ENCODE measurements around the gene SNF8. TPM values are rescaled to one million over a fixed set of nuclear protein-coding genes. Genes with fewer than 3 reads are reported as not detected.
A peak's percentile ranks its signal among the peaks of the same experiment; 100 is the strongest.

The SNF8 gene
- total and polyA plus RNA-seq, 2 of the 4 experiments (the other 2 are of a cell fraction): 171 to 181 TPM

- BruUV-seq (replicated peaks): no TSS peak
- no peak overlapping the region for H4K5ac ChIP-seq (ENCODE audit: low read depth, low read length)
- no peaks in the 10 kb centered on the region for H3K9me3 ChIP-seq (ENCODE audit: control insufficient read depth, insufficient read depth, low read length)
- peak overlapping the region in 1 of 2 experiments; percentile 32; a peak in 2 of 4 replicates for H4K8ac ChIP-seq (ENCODE audit: low read depth in 2 of 2, low read length in 2 of 2)
- no peak overlapping the region for H3K4ac ChIP-seq (ENCODE audit: low read depth, low read length)
- no peak overlapping the region for H3K4me2 ChIP-seq (ENCODE audit: low read depth, low read length)
- no peak overlapping the region for H2BK15ac ChIP-seq (ENCODE audit: low read depth, low read length)
- peaks cover 48% of the 10 kb centered on the region for H4K20me1 ChIP-seq (ENCODE audit: insufficient read depth, low read length)
- no peak overlapping the region for H3K9ac ChIP-seq (ENCODE audit: low read depth, low read length)
- dilution Hi-C loops (cut with HindIII; ENCODE audit: low sequenced_read_pairs, unreplicated experiment) (no loop called here), in situ Hi-C loops (cut with MboI; ENCODE audit: low sequenced_read_pairs) (no loop called here), intact Hi-C loops (cut with micrococcal nuclease) (no loop called here)
- H4K91ac ChIP-seq (ENCODE audit: insufficient read depth, low read depth, low read length): no peak overlapping the region
- no peaks in the 10 kb centered on the region for H3K27me3 ChIP-seq (ENCODE audit: control insufficient read depth, insufficient read depth, low read length)
- WGBS, 2 experiments (ENCODE audit: extremely low coverage in 2 of 2, insufficient read length in 1 of 2): 95% methylated on average over 3 of the region's 6 CpGs; no CpG with 5 or more reads in 1 of the 2 experiments
- H2BK5ac ChIP-seq (ENCODE audit: low read depth, low read length, poor library complexity, severe bottlenecking): no peak overlapping the region
- ATAC-seq (ENCODE audit: low read depth): peak; percentile 18; the same call in 1 of the 2 replicates
- ChIA-PET POLR2A (ENCODE audit: unreplicated experiment) (no interaction called here), CTCF (interaction anchor here (0.7 kb wide), 1 partner anchor 74 kb away, joined by 3 read pairs; no protein-coding TSS in a partner anchor)
- H2AK5ac ChIP-seq (ENCODE audit: low read depth, low read length): no peak overlapping the region
- H3K23ac ChIP-seq (ENCODE audit: low read depth, low read length): no peak overlapping the region
- H3K4me3 ChIP-seq (ENCODE audit: insufficient read depth, low read depth, low read length): no peak overlapping the region
- no peaks in the 10 kb centered on the region; the same call in 1 of the 2 replicates for H3K4me1 ChIP-seq (ENCODE audit: control insufficient read depth, insufficient read depth, low read length)
- no peak overlapping the region for H2AK9ac ChIP-seq (replicated peaks; ENCODE audit: low read depth, low read length, poor library complexity)
- peaks cover 75% of the 10 kb centered on the region for H3K36me3 ChIP-seq (ENCODE audit: control insufficient read depth, insufficient read depth, low read length)
- H2AFZ ChIP-seq (replicated peaks; ENCODE audit: low read length, poor library complexity): no peak overlapping the region
- H3K56ac ChIP-seq (ENCODE audit: extremely low read depth, insufficient read depth, low read length): no peak overlapping the region
- H3K27ac ChIP-seq (ENCODE audit: insufficient read depth, low read length): no peak overlapping the region
- H2BK120ac ChIP-seq (ENCODE audit: low read depth, low read length): no peak overlapping the region
- H3K14ac ChIP-seq (replicated peaks; ENCODE audit: low read depth, low read length): no peak overlapping the region
- no peak overlapping the region for H3K18ac ChIP-seq (ENCODE audit: low read depth, low read length)
- H3K79me1 ChIP-seq (ENCODE audit: low read depth in 1 of 2, low read length in 2 of 2): peaks cover 25 to 54% of the 10 kb centered on the region in 2 experiments; a peak in 3 of 4 replicates
- DNase-seq: no peak
- no peak for TF ChIP-seq RFX5 (IDR thresholded peaks at IDR 0.05; ENCODE audit: low read depth, low read length)
- H3K9me1 ChIP-seq (ENCODE audit: insufficient read depth, low read length): peaks cover 13% of the 10 kb centered on the region
- no peak overlapping the region for H2BK20ac ChIP-seq (ENCODE audit: low read depth, low read length)
Measured at GRCh38 chr17:48928876-48929811, 15.5 kb downstream of the SNF8 start.
